Renal cortex interstitium (tissue), 11 donors: ENCODE measurements around the gene ASCL3. TPM values are rescaled to one million over a fixed set of nuclear protein-coding genes. Genes with fewer than 3 reads are reported as not detected.
"Not testable (repeated sequence)": the region's sequence is repeated elsewhere in the genome, so short reads cannot be mapped to it uniquely, and the experiment has no call there.

ENCODE experiments used
- DNase-seq, 11 donors: peaks; one replicate each; pipeline ENCODE4 v3.0.0-alpha.2; 2013; ENCODE audit warnings: low read depth in 9 of 11, low spot score in 4 of 11; ENCODE audit errors: extremely low read depth in 1 of 11
- polyA plus RNA-seq, 3 donors: library from polyadenylated mRNA; unstranded; fragments of 120-200 nt; gene quantifications; one replicate each; pipeline ENCODE4 v1.2.1, GENCODE V29; 2013; ENCODE audit not compliant: insufficient read length in 3 of 3

The ASCL3 gene
- polyA plus RNA-seq, 3 donors, result 0.48 TPM; not detected in 2

DNA sequence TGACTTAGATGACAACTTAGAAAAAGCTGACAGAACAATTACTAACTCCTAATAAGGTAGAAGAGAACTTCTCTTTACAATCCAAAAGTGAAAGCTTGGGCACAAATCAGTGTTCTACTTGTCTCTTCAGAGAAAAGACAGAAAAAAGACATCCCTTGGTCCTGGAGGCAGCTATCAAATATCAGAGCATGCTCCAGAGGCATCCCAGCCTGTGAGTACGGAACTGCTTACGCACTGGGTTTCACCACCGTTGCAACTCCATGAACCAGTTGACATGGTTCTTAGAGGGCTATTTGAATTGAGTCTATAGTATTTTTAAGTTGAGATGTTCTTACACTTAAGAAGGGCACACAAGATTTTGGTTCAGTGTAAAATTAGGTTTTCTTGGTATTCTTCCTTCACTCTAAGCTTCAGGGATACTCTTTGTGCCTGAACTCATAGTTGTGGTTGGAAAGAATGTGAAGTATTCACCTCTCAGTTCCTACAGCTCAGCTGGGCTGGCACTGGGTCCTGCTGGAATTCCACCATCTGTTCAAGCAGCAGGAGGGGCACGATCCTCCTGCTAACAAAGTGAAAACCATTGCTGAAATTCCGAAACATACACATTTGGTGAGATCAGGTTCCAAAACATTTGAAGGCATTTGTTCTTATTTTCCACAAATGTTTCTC, 25.5 kb downstream of the ASCL3 start:
- no peak for DNase-seq

- DNase-seq, result no peak
These were observed 28.2 kb downstream of the ASCL3 start for GRCh38 chr11:8914661-8915018.

DNA sequence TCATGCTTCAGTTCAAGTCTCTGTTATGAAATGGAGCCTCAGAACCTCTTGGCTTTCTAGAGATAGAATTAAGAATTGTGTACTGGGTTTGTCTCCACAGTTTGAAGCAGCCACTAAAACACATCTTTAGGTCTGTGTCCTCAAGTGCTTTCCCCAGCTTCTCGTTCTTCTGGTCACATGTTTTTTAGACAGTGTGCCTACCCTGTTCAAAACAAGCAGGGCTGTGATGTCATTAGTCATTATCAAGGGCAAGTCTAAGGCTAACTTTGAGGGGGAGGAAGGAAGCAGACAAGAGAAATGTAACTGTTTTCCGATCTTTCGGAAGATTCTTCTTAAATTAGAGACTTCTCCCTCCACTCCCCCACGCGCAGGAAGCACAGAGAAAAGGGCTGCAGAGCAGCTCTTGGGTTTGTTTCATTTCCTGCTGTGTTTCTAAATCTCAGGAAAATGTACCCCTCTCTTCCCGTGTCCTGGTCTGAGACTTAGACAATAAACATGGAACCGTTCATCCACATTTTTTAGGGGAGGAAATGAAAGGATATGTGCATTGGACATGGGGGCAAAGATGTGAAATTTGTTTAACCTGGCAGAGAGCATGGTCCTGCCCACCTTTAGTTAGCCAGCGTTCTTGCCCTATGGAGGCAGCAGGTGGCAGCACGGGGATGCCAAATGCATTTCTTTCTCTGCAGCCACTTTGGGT, 28.7 kb downstream of the ASCL3 start:
- peak in 1 of 11 donors; percentile 41 for DNase-seq

DNA sequence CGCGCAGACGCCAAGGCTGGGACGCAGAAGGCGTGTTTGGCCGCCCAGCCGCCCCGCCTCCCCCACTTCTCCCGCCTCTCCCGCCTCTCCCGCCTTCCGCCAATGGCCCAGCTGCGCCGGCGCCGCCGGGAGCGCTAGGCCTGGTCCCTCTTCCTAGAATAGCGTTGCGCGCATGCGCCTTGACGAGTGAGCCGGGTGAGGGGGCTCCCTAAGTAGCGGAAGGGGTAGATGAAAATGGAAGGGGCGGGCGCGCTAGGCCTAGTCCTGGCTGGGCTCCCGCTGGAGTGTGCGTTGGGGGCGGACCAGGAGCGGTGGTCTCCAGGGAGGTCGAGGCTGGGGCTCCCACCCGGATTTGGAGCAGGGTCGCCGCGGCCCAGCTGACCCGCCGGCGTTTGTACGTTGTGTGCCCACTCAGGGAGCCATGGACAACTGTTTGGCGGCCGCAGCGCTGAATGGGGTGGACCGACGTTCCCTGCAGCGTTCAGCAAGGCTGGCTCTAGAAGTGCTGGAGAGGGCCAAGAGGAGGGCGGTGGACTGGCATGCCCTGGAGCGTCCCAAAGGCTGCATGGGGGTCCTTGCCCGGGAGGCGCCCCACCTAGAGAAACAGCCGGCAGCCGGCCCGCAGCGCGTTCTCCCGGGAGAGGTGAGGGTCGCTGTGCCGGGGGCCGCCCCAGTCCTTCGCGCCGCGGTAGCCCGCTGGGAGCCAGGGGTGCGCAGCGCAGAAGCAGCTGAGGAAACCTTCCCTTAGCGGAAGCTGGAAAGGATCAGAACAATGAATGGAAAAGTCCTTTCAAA, 31.6 kb downstream of the ASCL3 start, which contains the start of gene AKIP1:
Gene AKIP1, plus strand, starts transcription at position 161 of the 795 bp plus-strand sequence. Its CDS starts 261 bp downstream, at position 422.
- DNase-seq, result peak; percentile 91 to 98 (median 97)

DNA sequence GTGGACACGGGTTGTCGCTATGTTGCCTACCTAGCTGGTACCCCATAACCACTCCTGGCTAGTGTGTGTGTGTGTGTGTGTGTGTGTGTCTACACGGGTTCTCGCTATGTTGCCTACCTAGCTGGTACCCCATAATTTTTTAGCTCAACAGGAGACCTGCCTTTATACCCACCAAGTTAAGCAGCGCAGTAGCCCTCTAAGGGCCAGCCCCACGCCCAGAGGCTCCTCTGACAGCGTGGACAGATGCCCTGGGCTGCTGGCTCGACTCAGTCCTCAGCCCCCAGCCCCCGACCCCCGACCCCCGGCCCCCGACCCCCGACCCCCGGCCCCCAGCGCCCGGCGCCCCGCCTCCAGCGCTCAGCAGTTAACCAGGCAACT, 32.2 kb downstream of the ASCL3 start:
- no peak for DNase-seq

DNA sequence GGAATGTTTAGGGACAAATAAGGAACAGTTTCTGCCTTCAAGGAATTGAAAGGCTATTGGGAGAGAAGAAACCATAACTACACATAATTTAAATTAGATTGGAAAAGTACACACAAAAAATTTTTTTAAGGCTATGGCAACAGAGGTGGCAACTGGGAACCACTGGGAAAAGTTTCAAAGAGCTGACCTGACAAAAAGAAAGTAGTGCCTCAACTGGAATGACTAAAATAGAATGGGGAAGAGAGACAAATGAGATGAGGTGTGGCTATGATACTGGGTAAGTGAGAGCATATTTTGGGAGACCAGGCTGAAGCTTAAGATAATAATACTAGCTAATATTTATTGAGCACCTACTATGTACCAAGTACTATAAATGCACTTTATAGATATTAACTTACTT, 34.7 kb downstream of the ASCL3 start:
- no peak for DNase-seq

DNA sequence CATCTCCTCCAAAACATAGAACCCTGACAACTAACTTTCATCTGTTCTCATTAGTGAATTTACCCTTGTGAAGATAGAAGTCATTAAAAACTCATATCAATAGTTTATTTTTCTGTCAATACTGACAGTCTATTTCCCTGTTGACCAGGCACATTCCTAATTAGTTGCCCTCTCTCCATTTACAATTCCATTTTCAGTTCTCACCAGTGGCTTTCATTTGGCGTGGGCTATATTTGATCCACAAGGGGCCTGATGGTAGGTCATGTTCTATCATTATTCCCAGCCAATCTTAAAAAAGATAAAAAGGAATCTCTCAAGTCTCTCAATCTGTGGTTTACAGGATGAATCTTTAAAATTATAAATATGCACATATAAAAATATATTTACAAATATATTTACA, 35.7 kb downstream of the ASCL3 start:
- no peak for DNase-seq

- DNase-seq, result no peak
These were observed 37.2 kb downstream of the ASCL3 start for GRCh38 chr11:8905528-8906165.

- no peak for DNase-seq
These were observed 43.6 kb downstream of the ASCL3 start for GRCh38 chr11:8899119-8899753.

GRCh38 chr11:8891185-8891584, 51.6 kb downstream of the ASCL3 start:
- DNase-seq, result not testable (repeated sequence)

Other genes with a start within 250 kb of the ASCL3 start
- 10 to 100 TPM; 16.9 to 22.3 (median 19.6) TPM for gene AKIP1, start 31.8 kb downstream of the ASCL3 start, polyA plus RNA-seq
- under 1 TPM; 0.47 to 0.56 (median 0.56) TPM for gene C11orf16, start 10.1 kb downstream of the ASCL3 start, polyA plus RNA-seq
- gene TMEM9B, start 21.4 kb upstream of the ASCL3 start, polyA plus RNA-seq, result 10 to 100 TPM; 54.4 to 61.4 (median 56.6) TPM
- 1 to 10 TPM; 1.1 to 2.4 (median 1.8) TPM for gene NRIP3, start 61.0 kb upstream of the ASCL3 start, polyA plus RNA-seq
- 1 to 10 TPM; 5.3 to 6.6 (median 6.3) TPM for gene SCUBE2, start 148.6 kb upstream of the ASCL3 start, polyA plus RNA-seq